IPS-NIHi7 (cell line): ENCODE data around the gene PDE5A.
"Not testable (repeated sequence)": the region's sequence is repeated elsewhere in the genome, so short reads cannot be mapped to it uniquely, and the experiment has no call there.

Experiments used
- DNase-seq: peaks from one replicate; pipeline ENCODE4 v3.0.0; 2012; ENCODE audit warnings: mixed read lengths; ENCODE audit errors: extremely low spot score

The PDE5A gene

GRCh38 chr4:119628281-119629141 lies at the start of gene PDE5A:
Gene PDE5A (minus strand): TSS chr4:119628804. CDS start chr4:119628671, 133 bp downstream.
- DNase-seq, result peak; percentile 91

GRCh38 chr4:119676101-119676500 lies 47.5 kb upstream of the PDE5A start:
- no peak for DNase-seq

- DNase-seq, result no peak
Measured at GRCh38 chr4:119675391-119675790, 46.8 kb upstream of the PDE5A start.

- DNase-seq, result no peak
Measured at GRCh38 chr4:119672938-119673337, 44.3 kb upstream of the PDE5A start.

GRCh38 chr4:119672086-119672485 lies 43.5 kb upstream of the PDE5A start:
- DNase-seq, result no peak

GRCh38 chr4:119671205-119671604 lies 42.6 kb upstream of the PDE5A start:
- no peak for DNase-seq

- no peak for DNase-seq
Measured at GRCh38 chr4:119667802-119668201, 39.2 kb upstream of the PDE5A start.

GRCh38 chr4:119666653-119667091 lies 38.1 kb upstream of the PDE5A start:
- DNase-seq, result no peak

GRCh38 chr4:119665752-119666151 lies 37.1 kb upstream of the PDE5A start:
- no peak for DNase-seq

GRCh38 chr4:119664168-119664907 lies 35.7 kb upstream of the PDE5A start:
- no peak for DNase-seq

GRCh38 chr4:119663160-119663788 lies 34.7 kb upstream of the PDE5A start:
- no peak for DNase-seq

GRCh38 chr4:119662612-119663011 lies 34.0 kb upstream of the PDE5A start:
- not testable (repeated sequence) for DNase-seq

GRCh38 chr4:119661231-119661630 lies 32.6 kb upstream of the PDE5A start:
- DNase-seq, result no peak

GRCh38 chr4:119659576-119659975 lies 31.0 kb upstream of the PDE5A start:
- no peak for DNase-seq

GRCh38 chr4:119657111-119657611 lies 28.6 kb upstream of the PDE5A start:
- DNase-seq, result no peak

- no peak for DNase-seq
Measured at GRCh38 chr4:119656342-119656741, 27.7 kb upstream of the PDE5A start.

- DNase-seq, result no peak
Measured at GRCh38 chr4:119655111-119655837, 26.7 kb upstream of the PDE5A start.

GRCh38 chr4:119653990-119654389 lies 25.4 kb upstream of the PDE5A start:
- DNase-seq, result no peak

GRCh38 chr4:119652998-119653397 lies 24.4 kb upstream of the PDE5A start:
- no peak for DNase-seq

GRCh38 chr4:119648398-119648797 lies 19.8 kb upstream of the PDE5A start:
- DNase-seq, result no peak

GRCh38 chr4:119647558-119647957 lies 19.0 kb upstream of the PDE5A start:
- DNase-seq, result no peak
